GM10248 (cell line): ENCODE measurements around the gene COG4.

Experiments used
- CTCF ChIA-PET: fragments of 300-600 bp; sonication (Branson Sonifier 250); formaldehyde crosslinking; extraction: SDS; loops from one replicate; lab custom pipeline; 2021; ENCODE audit warnings: antibody characterized with exemption; lab: Yijun Ruan, JAX
- POLR2A ChIA-PET: fragments of 350-650 bp; sonication (Branson Sonifier 250); formaldehyde crosslinking; extraction: SDS; loops from one replicate; lab custom pipeline; 2020; ENCODE audit warnings: antibody characterized with exemption; lab: Yijun Ruan, JAX
- DNase-seq: peaks from one replicate; pipeline ENCODE4 v3.0.0; 2012; ENCODE audit errors: extremely low spot score
- CTCF ChIP-seq: IDR thresholded peaks from 2 replicates; pipeline ENCODE4 v1.5.1; 2012; ENCODE audit warnings: mild to moderate bottlenecking, low read depth; ENCODE audit errors: extremely low read depth, missing control alignments, control extremely low read depth

The COG4 gene

GRCh38 chr16:70523076-70523742 is at the start of gene COG4:
COG4 (minus strand) TSS chr16:70523554; CDS start chr16:70523543, 11 bp downstream.
- ChIA-PET CTCF (interaction anchor here (0.9 kb wide), 1 partner anchor 271 kb away, joined by 3 read pairs; no protein-coding TSS in a partner anchor), POLR2A (interaction anchor here (0.6 to 0.9 kb wide), 3 partner anchors 18 to 166 kb away, joined by 3 to 4 read pairs (median 3); no protein-coding TSS in a partner anchor)
- DNase-seq, result peak; percentile 91
- no peak for TF ChIP-seq CTCF

- DNase-seq, result no peak
- ChIA-PET POLR2A (no interaction called here), CTCF (interaction anchor here (1.3 to 2.7 kb wide), 4 partner anchors 9 to 20 kb away, joined by 3 to 13 read pairs (median 7); no protein-coding TSS in a partner anchor)
- no peak for TF ChIP-seq CTCF
Observed at GRCh38 chr16:70572926-70573270, 49.5 kb upstream of the COG4 start.

- ChIA-PET POLR2A (no interaction called here), CTCF (interaction anchor here (0.9 to 2.7 kb wide), 4 partner anchors 11 to 21 kb away, joined by 3 to 13 read pairs (median 7); no protein-coding TSS in a partner anchor)
- TF ChIP-seq CTCF, result no peak
- no peak for DNase-seq
Observed at GRCh38 chr16:70572050-70572925, 48.9 kb upstream of the COG4 start.

- no peak for DNase-seq
- TF ChIP-seq CTCF, result no peak
- ChIA-PET CTCF (interaction anchor here (0.9 kb wide), 1 partner anchor 21 kb away, joined by 3 read pairs; no protein-coding TSS in a partner anchor), POLR2A (no interaction called here)
Observed at GRCh38 chr16:70571623-70572022, 48.3 kb upstream of the COG4 start.

GRCh38 chr16:70570967-70571570 is 47.7 kb upstream of the COG4 start:
- CTCF ChIA-PET, result no interaction called here
- no peak for DNase-seq
- no peak for TF ChIP-seq CTCF

GRCh38 chr16:70569752-70570151 is 46.4 kb upstream of the COG4 start:
- ChIA-PET POLR2A (no interaction called here), CTCF (interaction anchor here (1.6 kb wide), 1 partner anchor 89 kb away, joined by 3 read pairs; no protein-coding TSS in a partner anchor)
- DNase-seq, result no peak
- TF ChIP-seq CTCF, result no peak

More at GRCh38 chr16:70570967-70571570, 47.7 kb upstream of the COG4 start:
- POLR2A ChIA-PET, result interaction anchor here (0.5 kb wide), 1 partner anchor 308 kb away, joined by 4 read pairs; no protein-coding TSS in a partner anchor
